Stimulated activated CD8-positive, alpha-beta memory T cell treated with anti-CD3 and anti-CD28 coated beads, Interleukin-2, amount 100 ng/mL, for 1 hour (primary cell): ENCODE measurements around the gene LMX1A.

ENCODE experiments used
- DNase-seq, 2 donors: peaks; one replicate each; pipeline ENCODE4 v3.0.0-alpha.2; 2020; ENCODE audit warnings: low read depth in 2 of 2

The LMX1A gene

DNA sequence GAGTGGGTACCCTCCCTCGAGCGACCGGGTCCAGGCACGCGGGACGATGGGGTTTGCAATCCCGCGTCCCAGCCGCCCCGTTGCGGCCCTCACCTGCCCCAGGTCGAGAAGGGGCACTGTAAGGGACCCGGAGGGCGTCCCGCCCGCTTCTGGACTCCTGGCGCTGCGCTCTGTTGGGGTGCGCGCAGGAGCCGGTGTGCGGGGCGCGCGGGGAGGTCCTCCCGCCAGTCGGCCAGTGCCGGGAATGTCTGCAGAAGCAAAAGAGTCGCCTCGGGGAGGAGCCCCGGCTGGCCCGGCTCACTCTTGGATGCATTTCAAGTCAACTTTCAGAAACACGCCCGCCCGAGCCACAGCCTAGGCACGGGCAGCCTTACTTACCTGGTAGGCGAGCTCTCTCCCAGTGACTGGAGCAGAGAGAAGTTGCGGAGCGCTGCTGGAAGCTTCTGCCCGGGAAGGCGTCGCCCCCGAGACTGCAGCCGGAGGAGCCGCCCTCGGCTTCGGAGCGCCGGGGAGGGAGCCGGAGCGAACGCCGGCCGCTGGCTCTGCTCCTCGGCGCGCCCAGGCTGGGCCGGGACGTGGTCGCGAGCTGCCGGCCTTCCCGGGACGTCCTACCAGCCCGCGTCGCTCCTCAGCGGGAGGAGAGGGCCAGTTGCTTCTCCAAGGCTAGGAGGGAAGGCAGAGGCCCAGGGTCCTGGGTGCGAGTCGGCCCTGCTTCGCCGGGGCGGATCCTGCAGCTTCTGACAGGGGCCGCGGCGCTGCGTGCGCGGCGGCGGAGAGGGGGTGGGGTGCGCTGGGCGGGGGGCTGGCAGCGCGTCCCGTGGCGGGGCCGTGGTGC, at the start of gene LMX1A:
LMX1A (minus strand) TSS at position 739 of the 835 bp plus-strand sequence. CDS start 1,156 bp downstream, outside the sequence.
- DNase-seq = no peak

DNA sequence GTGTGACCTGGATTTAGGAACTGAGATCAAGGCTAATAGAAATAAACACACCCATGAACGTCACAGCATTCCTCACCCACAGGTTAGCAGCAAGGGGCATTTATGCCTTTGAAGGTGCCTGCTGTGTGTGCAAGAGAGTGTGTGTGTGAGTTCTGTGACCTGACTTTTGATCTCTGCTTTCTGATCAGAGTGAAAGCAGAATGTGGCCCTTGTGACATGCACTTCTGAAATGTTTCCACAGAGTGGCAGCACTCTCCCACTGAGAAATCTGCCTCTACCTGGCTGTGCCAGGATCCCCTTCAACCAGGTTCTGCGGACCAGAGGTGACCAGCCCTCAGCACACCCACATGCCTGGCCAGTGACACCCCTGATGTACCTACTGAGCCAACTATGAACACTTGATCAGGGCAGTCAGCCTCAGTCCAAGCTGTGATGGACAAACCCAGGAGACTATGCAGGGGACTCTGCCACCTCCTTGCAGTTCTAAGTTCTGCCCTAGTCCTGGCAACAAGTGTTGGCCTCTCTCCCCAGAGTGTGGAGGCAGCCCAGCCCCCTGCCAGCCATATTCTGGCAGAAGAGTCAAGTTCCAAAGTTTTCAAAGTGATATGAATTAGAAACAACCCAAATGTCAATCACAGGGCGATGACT, 47.4 kb upstream of the LMX1A start:
- no peak for DNase-seq

DNA sequence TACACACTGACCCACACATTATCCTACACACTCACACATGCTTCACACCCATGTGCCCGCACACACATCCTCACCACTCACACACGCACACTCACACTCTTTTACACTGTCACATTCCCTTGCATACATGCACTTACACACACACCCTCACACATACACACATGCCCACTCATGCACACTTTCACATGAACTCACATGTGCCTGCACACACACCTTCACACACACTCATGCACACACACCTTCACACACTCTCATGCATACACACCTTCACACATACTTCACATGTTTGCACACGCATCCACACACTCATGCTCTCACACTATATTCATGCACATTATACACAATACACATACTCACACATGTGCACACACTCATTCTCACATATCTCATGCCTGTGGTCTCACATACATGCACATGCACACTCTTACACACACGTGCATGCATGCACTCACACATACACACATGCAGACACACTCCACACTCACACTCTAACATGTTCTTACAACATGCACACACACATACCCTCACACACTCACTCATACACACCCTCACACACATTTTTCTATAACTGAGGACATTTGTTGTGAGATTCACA, 46.1 kb upstream of the LMX1A start:
- no peak for DNase-seq

GRCh38 chr1:165397944-165398343, 41.4 kb upstream of the LMX1A start:
- no peak for DNase-seq

- no peak for DNase-seq
These were observed 39.4 kb upstream of the LMX1A start for GRCh38 chr1:165395901-165396300.

- DNase-seq = no peak
These were observed 39.0 kb upstream of the LMX1A start for GRCh38 chr1:165395478-165395877.

DNA sequence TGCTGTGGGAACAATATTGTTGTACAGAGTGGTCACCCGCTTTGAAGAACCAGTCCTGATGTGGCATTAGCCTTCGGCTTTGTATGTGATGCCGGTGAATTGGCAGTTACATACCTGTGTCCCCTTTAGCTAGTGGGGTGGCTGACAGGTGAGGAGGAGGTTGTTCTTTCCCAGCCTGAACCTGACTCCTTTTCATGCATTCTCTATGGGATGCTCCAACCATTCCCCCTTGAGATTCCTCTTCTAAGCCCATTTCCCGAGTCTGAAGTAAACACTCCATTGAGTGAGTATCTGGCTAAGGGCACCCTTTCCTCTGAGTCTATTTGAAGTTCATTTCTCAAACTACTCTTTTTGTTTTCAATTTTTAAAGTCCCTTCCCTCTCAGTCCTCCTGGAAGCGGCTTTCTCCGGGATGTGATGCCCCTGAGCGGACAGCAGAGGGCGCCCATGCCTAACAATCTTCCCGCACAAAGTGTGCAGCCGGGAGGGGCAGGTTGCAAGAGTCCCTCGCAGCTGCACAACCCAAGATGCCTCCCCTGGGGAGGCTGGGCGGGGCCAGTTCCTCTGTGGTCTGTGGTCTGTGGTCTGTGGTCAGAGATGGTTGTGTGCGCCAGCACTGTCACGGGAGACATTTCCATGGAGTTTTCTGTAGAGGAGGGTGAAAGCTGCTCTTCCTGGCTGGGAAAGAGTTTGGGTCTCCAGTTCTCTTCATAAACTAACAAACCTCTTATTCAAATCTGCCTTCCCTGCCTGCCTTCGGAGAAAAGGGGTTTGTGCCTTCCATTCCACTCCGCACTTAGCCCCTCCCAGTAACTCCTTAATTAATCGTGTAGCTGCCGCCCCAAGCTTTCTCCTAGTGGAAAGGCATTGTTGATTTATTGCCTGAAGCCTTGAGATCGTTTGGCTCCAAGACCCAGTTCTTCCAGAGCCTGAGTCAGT, 36.4 kb upstream of the LMX1A start:
- peak; percentile 76 to 77 for DNase-seq

DNA sequence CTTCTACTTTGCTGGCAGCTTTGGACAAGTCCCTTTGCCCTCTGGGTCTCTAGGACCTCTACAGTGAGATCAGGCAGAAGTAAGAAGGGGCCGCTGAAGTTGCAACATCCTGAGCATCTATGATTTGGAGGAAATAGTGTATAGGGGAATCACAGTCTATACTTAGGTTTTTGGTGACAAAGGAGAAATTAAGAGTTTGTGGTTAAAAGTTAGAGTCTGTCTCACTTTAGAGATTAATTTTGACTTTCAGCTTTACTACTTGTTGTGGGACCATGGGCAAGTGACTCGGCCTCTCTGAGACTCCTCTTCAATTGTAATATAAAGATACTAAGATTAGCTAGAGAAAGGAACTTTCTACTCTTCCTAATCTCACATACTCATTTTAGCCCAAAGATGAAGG, 33.1 kb upstream of the LMX1A start:
- no peak for DNase-seq

DNA sequence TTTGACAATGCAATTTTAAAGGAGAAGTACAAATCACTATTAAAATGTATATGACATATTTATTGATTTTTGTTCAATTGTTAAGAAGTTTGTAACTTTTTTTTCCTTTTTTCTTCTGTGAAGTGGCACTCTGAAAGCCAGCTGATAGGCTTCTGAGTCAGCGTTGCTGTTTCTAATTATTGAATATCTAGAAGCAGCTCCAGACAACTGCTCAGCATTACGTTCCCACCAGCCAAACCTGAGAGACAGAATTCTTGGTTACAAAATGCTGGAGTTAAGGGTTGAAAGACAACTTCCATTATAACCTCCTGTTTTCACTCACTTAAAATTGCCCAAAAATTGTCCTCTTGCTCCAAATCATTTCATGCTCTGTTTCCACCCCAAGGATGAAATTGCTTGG, 31.4 kb upstream of the LMX1A start:
- DNase-seq = no peak

DNA sequence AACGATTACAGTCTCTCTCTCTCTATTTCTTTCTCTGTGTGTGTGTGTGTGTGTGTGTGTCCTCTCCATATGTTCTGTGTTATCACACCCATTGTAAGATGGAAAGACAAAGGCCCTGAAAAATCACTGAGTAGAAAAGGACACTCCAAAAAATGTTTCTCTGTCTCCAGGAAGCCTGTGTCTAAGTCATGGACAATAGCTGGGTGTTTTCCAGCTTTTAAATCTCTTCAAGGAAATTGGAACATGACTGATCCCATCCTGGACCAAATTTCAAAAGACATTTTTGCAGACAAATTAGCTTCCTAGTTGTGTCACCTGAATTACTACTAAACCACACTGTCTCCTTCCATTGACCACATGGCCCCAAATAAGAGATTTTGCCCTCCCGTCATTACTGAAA, 31.0 kb upstream of the LMX1A start:
- DNase-seq = no peak

DNA sequence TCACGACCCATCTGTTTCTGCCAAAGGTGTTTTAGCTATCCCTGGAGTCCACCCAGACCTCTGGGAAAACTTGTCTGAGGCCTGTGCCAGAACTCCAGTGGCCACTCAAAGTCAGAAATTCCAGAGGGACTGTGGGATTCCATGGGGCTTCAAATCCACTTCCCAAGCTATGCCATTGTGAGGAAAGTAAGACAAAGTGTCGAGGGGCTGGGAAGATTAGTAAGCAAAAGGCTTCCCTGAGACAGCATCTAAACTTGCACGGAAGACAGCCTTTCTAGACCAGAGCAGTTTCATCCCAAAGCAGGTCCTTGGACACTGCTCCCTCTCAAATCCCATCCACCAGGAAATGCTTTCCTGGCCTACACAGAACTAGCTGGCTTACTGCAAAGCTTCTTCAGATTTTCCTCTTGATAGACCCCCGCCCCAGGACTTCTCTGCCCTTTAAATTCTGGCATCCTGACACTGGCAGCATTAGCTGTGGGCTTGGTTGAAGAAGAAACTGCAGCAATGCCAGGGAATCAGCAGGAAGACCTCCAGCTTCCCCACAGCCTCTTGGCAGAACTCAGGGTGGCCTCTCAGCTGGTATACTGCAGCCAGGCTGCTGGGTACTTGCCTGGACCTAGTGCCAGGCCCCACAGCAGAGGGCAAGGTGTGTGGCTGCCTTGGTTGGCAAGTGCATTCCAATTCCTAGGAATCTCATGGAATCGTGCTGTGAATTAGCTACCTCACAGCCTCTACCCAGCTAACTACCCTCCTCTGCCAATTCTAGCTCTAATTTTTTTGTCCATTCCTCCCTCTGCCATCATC, 27.3 kb upstream of the LMX1A start:
- DNase-seq = no peak

DNA sequence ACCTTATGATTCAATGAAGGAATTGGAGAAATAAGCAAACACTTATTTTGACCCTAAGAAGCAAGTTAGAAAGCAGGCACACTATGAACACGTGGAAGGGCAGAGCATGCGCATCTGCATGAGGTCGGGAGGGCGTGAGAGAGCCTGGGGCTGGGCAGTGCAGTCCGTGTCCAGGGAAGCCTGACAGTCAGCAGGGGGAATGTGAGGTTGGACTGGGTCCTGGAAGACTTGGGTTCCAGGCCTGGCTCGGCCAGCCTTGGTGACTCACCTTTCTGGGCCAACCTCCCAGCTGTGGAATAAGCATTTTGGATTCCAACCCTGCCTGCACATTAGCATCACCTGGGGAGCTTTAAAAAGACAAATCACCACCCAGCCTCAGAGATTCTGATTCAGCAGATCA, 26.6 kb upstream of the LMX1A start:
- no peak for DNase-seq

GRCh38 chr1:165381745-165382505, 25.4 kb upstream of the LMX1A start:
- no peak for DNase-seq

- DNase-seq = no peak
These were observed 20.3 kb upstream of the LMX1A start for GRCh38 chr1:165376811-165377311.

DNA sequence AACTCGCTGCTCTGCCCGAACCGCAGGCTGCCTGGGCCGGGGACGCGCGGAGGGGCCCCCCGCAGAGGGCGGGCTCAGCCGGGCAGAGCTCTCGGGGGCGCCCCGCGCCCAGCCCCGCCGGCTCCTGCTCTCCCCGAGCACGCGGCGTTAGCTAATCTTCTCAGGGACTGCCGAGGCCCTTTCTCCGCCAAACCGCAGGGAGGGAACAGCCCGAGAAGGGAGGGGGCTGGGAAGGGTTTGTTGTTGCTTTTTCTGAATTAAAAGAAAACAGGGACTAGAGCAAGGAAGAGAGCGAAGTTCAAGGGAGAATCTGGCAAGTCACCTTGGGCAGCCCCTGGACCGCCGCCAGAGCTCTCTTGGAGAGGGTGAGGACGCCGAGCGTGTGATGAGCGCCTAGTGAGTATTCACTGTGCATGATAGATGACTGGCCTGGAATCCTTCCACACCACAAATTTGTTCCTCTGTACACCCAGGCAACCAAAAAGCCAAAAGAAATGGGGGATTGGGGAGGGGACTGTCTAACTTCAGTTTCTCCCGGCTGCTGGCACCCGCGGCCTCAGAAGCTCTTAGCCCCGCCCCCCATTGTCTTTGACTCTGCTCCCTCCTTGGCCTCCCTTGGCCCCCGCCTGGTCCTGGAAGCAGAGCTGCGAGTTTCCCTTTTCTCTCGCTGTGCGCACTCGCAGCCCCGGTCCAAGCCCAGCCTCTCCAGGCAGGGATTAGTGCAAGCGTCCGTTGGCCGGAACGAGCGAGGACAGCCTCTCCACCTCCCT, 19.7 kb upstream of the LMX1A start:
- DNase-seq = no peak

DNA sequence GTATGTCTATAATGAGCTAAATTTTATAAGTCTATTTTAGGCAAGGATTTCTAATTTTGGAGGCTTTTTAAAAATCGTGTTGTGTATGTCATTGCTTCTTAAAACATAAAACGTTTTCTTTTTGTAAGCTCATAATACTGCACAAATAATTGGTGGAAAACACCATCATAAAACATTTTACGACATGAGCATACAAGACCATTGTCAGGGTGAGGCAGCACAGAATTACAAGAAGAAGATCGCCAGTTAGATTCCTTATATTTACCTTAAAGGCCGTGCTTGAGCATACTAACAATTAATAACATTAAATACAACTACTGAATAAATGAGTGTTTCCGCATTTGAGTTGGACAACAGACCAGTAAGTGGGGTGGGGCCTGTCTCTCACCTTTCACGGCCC, 19.1 kb upstream of the LMX1A start:
- no peak for DNase-seq

DNA sequence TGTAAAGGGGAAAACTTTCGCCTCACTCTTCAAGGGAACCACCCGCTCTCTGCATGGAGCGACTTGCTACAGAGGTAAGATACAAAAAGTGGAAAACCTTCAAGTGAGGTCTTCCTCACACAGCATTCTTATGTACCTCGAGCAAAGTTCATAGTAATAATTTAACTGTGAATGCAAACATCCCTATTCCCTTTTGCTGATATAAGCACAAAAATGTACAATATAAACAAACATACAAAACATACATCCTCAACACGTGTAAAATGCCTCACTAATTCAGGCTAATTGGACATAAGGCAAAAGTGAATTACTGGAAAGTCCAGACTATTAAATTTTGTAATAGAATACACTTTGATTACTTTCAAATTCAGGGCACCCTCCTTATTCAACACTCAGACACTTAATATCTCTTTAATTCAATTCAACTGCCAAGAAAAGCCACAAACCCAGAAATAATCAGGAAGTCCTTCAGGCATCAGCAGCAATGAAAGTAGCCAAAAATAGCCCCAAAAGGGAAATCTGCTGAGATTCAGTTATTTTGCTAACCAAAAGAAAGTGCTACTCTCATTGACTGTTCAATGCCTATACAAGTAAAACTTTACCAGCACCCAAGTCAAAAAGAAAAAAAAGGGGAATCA, 15.2 kb upstream of the LMX1A start:
- DNase-seq = no peak

GRCh38 chr1:165369255-165369848, 12.8 kb upstream of the LMX1A start:
- peak in 1 of 2 donors; percentile 21 for DNase-seq
